ENCODE measurements around the gene DEFB116.
"Not testable (repeated sequence)": the region's sequence is repeated elsewhere in the genome, so short reads cannot be mapped to it uniquely, and the experiment has no call there.

DEFB116 gene

GRCh38 chr20:31308535-31309162 lies at the start of gene DEFB116:
DEFB116 (minus strand) TSS chr20:31308585; CDS start chr20:31308585, 0 bp downstream.
- no peak for FAIRE-seq

- no peak for FAIRE-seq
These were observed 47.6 kb upstream of the DEFB116 start for GRCh38 chr20:31355981-31356380.

- FAIRE-seq, result no peak
These were observed 33.1 kb upstream of the DEFB116 start for GRCh38 chr20:31341470-31341869.

- no peak for FAIRE-seq
These were observed 22.5 kb upstream of the DEFB116 start for GRCh38 chr20:31330893-31331292.

- no peak for FAIRE-seq
These were observed 14.1 kb upstream of the DEFB116 start for GRCh38 chr20:31322504-31322903.

GRCh38 chr20:31284964-31285363 lies 23.4 kb downstream of the DEFB116 start:
- FAIRE-seq, result not testable (repeated sequence)

- FAIRE-seq, result no peak
These were observed 30.2 kb downstream of the DEFB116 start for GRCh38 chr20:31278178-31278577.

GRCh38 chr20:31274441-31274840 lies 33.9 kb downstream of the DEFB116 start:
- no peak for FAIRE-seq

- no peak for FAIRE-seq
These were observed 48.0 kb downstream of the DEFB116 start for GRCh38 chr20:31260326-31260932.

GRCh38 chr20:31257364-31257763 lies 51.0 kb downstream of the DEFB116 start, which contains the start of gene DEFB115:
DEFB115 (plus strand) TSS chr20:31257664; CDS start chr20:31257664, 0 bp downstream.
- no peak for FAIRE-seq

- FAIRE-seq, result no peak
These were observed 51.4 kb downstream of the DEFB116 start for GRCh38 chr20:31256959-31257358.

All from G401.6 (cell line).